Measurements from ENCODE around the gene TTC21B. TPM values are rescaled to one million over a fixed set of nuclear protein-coding genes. Genes with fewer than 3 reads are reported as not detected.

Gene TTC21B
- total RNA-seq, 1 experiment from 2014 or later: 22.1 TPM

Other genes with a start within 250 kb of the TTC21B start
- 8.0 and 17.1 TPM in 2 replicates for gene GALNT3, start 159.5 kb downstream of the TTC21B start, total RNA-seq (2014; rRNA removed; shearing (Covaris generic))
- 0.07 and 0.10 TPM in 2 replicates for gene SCN1A, start 174.2 kb upstream of the TTC21B start, total RNA-seq (2014; rRNA removed; shearing (Covaris generic))

Data from H7 (cell line).